Cerebellar nuclear complex (tissue), 1 donor: ENCODE data around the gene SLC27A5.
"Not testable (repeated sequence)": the region's sequence is repeated elsewhere in the genome, so short reads cannot be mapped to it uniquely, and the experiment has no call there.

Experiments
- DNase-seq, 2 experiments: peaks; one replicate each; lab custom pipeline; 2025; lab: John Stamatoyannopoulos, UW

SLC27A5 gene

GRCh38 chr19:58522709-58523108 is 10.9 kb upstream of the SLC27A5 start:
- no peak for DNase-seq

GRCh38 chr19:58521651-58522050 is 9.9 kb upstream of the SLC27A5 start:
- no peak for DNase-seq

- DNase-seq, result no peak
Measured at GRCh38 chr19:58520257-58520599, 8.4 kb upstream of the SLC27A5 start.

- DNase-seq, result peak; percentile 68 to 86
Measured at GRCh38 chr19:58519355-58520256, 7.8 kb upstream of the SLC27A5 start, which contains the start of gene ZBTB45. Gene ZBTB45, minus strand, starts transcription at chr19:58519810. Its CDS starts 2,137 bp downstream, at chr19:58517673.

- DNase-seq, result no peak
Measured at GRCh38 chr19:58519087-58519354, 7.2 kb upstream of the SLC27A5 start.

GRCh38 chr19:58518256-58519086 is 6.7 kb upstream of the SLC27A5 start:
- DNase-seq, result no peak

GRCh38 chr19:58516964-58517833 is 5.4 kb upstream of the SLC27A5 start:
- DNase-seq, result no peak

- no peak for DNase-seq
Measured at GRCh38 chr19:58516246-58516836, 4.5 kb upstream of the SLC27A5 start.

GRCh38 chr19:58515259-58515658 is 3.5 kb upstream of the SLC27A5 start:
- no peak for DNase-seq

GRCh38 chr19:58514564-58515022 is 2.8 kb upstream of the SLC27A5 start:
- no peak for DNase-seq

- peak in 1 of 2 experiments; percentile 22 for DNase-seq
Measured at GRCh38 chr19:58513694-58514563, 2.1 kb upstream of the SLC27A5 start.

GRCh38 chr19:58513213-58513693 is 1.5 kb upstream of the SLC27A5 start:
- no peak for DNase-seq

GRCh38 chr19:58510084-58510862 is 1.5 kb downstream of the SLC27A5 start:
- no peak for DNase-seq

GRCh38 chr19:58509731-58510083 is 2.1 kb downstream of the SLC27A5 start:
- DNase-seq, result no peak

GRCh38 chr19:58507602-58508223 is 4.1 kb downstream of the SLC27A5 start:
- DNase-seq, result not testable (repeated sequence)

GRCh38 chr19:58500242-58500641 is 11.6 kb downstream of the SLC27A5 start:
- no peak for DNase-seq

- DNase-seq, result peak; percentile 96 to 98
Measured at GRCh38 chr19:58499021-58499927, 12.5 kb downstream of the SLC27A5 start.
